Measurements from ENCODE around the gene DDX21. TPM values are rescaled to one million over a fixed set of nuclear protein-coding genes. Genes with fewer than 3 reads are reported as not detected.

Gene DDX21
- total and polyA plus RNA-seq, 7 experiments from 2014 or later: 15.0 to 101 (median 47.1) TPM

DNA sequence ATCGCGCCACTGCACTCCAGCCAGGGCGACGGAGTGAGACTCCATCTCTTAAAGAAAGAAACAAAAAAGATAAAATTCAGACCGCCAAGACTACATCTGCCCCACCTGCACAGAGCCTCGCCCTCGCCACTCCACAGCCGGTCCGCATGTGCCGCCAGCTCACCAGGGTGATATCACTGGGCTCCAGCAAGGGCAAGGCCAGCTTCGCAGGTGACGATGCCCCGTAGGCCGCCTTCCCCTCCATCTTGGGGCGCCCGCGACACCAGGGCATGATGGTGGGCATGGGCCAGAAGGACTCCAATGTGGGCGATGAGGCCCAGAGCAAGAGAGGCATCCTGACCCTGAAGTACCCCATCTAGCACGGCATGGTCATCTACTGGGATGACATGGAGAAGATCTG, 66.6 kb downstream of the DDX21 start:
- intact Hi-C loops (cut with micrococcal nuclease): no loop called here
- POLR2A ChIA-PET: no interaction called here

DNA sequence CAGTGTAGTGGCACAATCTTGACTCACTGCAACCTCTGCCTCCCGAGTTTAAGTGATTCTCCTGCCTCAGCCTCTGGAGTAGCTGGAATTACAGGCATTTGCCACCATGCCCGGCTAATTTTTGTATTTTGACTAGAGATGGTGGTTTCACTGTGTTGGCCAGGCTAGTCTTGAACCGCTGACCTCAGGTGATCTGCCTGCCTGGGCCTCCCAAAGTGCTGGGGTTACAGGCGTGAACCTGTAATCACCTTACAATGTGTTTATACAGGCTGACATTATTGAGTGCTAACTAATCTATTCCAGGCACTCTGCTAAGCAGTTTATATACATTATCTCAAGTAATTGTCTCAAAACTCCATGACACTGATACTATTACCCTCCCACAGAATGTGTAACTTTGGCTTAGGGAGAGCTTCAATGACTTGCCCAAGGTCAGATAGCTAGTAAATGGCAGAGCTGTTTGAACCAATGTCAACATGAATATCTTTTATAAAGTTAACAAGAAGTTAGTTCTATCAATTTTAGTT, 69.5 kb downstream of the DDX21 start:
- peak overlapping the region in 1 of 9 donors; percentile 38 for H3K27ac Mint-ChIP-seq
- POLR2A ChIA-PET: no interaction called here
- H3K36me3 Mint-ChIP-seq: peaks cover 0 to 3% (median 0%) of the 10 kb centered on the region in 5 donors
- no peak overlapping the region for H3K4me3 Mint-ChIP-seq
- no peak for ATAC-seq
- intact Hi-C loops (cut with micrococcal nuclease): no loop called here
- no peaks in the 10 kb centered on the region for H3K9me3 ChIP-seq (ENCODE audit: control insufficient read depth in 2 of 3, low read length in 3 of 3)
- no peak for DNase-seq
- peaks cover 0 to 5% of the 10 kb centered on the region in 2 donors for H3K4me1 ChIP-seq (ENCODE audit: control insufficient read depth in 2 of 2, insufficient read depth in 2 of 2, low read length in 2 of 2)
- peaks cover 6 to 13% (median 7%) of the 10 kb centered on the region in 7 donors for H3K4me1 Mint-ChIP-seq
- H3K27ac ChIP-seq (ENCODE audit: low read depth, low read length): no peak overlapping the region
- H3K9me3 Mint-ChIP-seq: no peaks in the 10 kb centered on the region
- CTCF ChIA-PET: no interaction called here
- H3K27me3 ChIP-seq (ENCODE audit: control insufficient read depth in 2 of 2, insufficient read depth in 2 of 2, low read length in 2 of 2): no peaks in the 10 kb centered on the region
- no peak overlapping the region for H3K4me3 ChIP-seq (ENCODE audit: low read length)
- H3K36me3 ChIP-seq (ENCODE audit: control insufficient read depth in 2 of 3, insufficient read depth in 3 of 3, low read length in 3 of 3): no peaks in the 10 kb centered on the region
- H3K27me3 Mint-ChIP-seq: no peaks in the 10 kb centered on the region

More for the DNA sequence above, 66.6 kb downstream of the DDX21 start:
- no peak overlapping the region for H3K27ac ChIP-seq (ENCODE audit: low read depth, low read length)
- H3K9me3 ChIP-seq (ENCODE audit: control insufficient read depth in 2 of 3, low read length in 3 of 3): no peaks in the 10 kb centered on the region
- CTCF ChIA-PET: no interaction called here
- H3K36me3 Mint-ChIP-seq: peaks cover 0 to 18% (median 15%) of the 10 kb centered on the region in 5 donors
- no peak overlapping the region for H3K4me3 Mint-ChIP-seq
- no peaks in the 10 kb centered on the region for H3K27me3 ChIP-seq (ENCODE audit: control insufficient read depth in 2 of 2, insufficient read depth in 2 of 2, low read length in 2 of 2)
- no peak overlapping the region for H3K27ac Mint-ChIP-seq
- DNase-seq: no peak
- H3K4me1 ChIP-seq (ENCODE audit: control insufficient read depth in 2 of 2, insufficient read depth in 2 of 2, low read length in 2 of 2): peaks cover 0 to 5% of the 10 kb centered on the region in 2 donors
- H3K4me1 Mint-ChIP-seq: peaks cover 3 to 9% (median 4%) of the 10 kb centered on the region in 7 donors
- H3K27me3 Mint-ChIP-seq: no peaks in the 10 kb centered on the region
- ATAC-seq: no peak
- no peaks in the 10 kb centered on the region for H3K9me3 Mint-ChIP-seq
- H3K4me3 ChIP-seq (ENCODE audit: low read length): no peak overlapping the region
- H3K36me3 ChIP-seq (ENCODE audit: control insufficient read depth in 2 of 3, insufficient read depth in 3 of 3, low read length in 3 of 3): peaks cover 0 to 2% (median 0%) of the 10 kb centered on the region in 3 experiments

DNA sequence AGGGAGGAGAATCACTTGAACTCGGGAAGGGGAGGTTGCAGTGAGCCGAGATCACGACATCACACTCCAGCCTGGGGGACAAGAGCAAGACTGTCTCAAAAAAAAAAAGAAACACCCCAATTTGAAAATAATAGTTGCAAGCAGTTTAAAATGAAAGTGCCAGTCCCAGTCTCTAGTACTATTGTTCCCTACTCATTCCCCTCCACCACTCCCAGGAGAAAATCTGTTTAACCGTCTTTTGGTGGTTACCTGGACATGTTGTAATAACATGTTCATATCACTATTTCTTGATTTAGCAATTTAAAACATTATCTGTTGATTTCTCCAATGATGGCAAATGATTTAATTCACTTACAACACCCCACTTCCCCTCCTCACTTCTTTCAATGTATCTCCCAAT, 77.3 kb downstream of the DDX21 start:
- ChIA-PET POLR2A (no interaction called here), CTCF (no interaction called here)
- Histone ChIP-seq H3K27ac (ENCODE audit: low read depth, low read length) (no peak overlapping the region), H3K27me3 (ENCODE audit: control insufficient read depth in 2 of 2, insufficient read depth in 2 of 2, low read length in 2 of 2) (no peaks in the 10 kb centered on the region), H3K4me1 (ENCODE audit: control insufficient read depth in 2 of 2, insufficient read depth in 2 of 2, low read length in 2 of 2) (no peaks in the 10 kb centered on the region), H3K36me3 (ENCODE audit: control insufficient read depth in 2 of 3, insufficient read depth in 3 of 3, low read length in 3 of 3) (no peaks in the 10 kb centered on the region), H3K4me3 (ENCODE audit: low read length) (no peak overlapping the region), H3K9me3 (ENCODE audit: control insufficient read depth in 2 of 3, low read length in 3 of 3) (no peaks in the 10 kb centered on the region)
- ATAC-seq (no peak), DNase-seq (no peak)
- Mint-ChIP-seq H3K9me3 (peaks cover 0 to 2% (median 0%) of the 10 kb centered on the region in 11 donors), H3K4me1 (no peaks in the 10 kb centered on the region), H3K4me3 (no peak overlapping the region), H3K36me3 (no peaks in the 10 kb centered on the region), H3K27me3 (no peaks in the 10 kb centered on the region), H3K27ac (no peak overlapping the region)
- intact Hi-C loops (cut with micrococcal nuclease): no loop called here

Other genes starting within 250 kb of the DDX21 start
- 10 to 100 TPM; 64.4 to 89.5 (median 88.2) TPM for gene CCAR1, start 234.9 kb upstream of the DDX21 start, total RNA-seq
- 10 to 100 TPM; 31.7 to 51.7 TPM for gene CCAR1, start 234.9 kb upstream of the DDX21 start, polyA plus RNA-seq
- gene STOX1, start 128.6 kb upstream of the DDX21 start, total RNA-seq: 1 to 10 TPM in 2 of 5 experiments, under 1 TPM in 3; 0.29 to 1.2 (median 0.79) TPM
- 1 to 10 TPM in 1 of 2 donors, under 1 TPM in 1; 0.76 to 1.4 TPM for gene STOX1, start 128.6 kb upstream of the DDX21 start, polyA plus RNA-seq
- gene DDX50, start 54.9 kb upstream of the DDX21 start, total RNA-seq: 10 to 100 TPM; 28.3 to 49.3 (median 47.5) TPM
- 10 to 100 TPM; 38.6 to 41.6 TPM for gene DDX50, start 54.9 kb upstream of the DDX21 start, polyA plus RNA-seq
- gene KIFBP, start 32.6 kb downstream of the DDX21 start, total RNA-seq: 10 to 100 TPM in 3 of 5 experiments, 1 to 10 TPM in 2; 4.5 to 18.1 (median 14.0) TPM
- gene KIFBP, start 32.6 kb downstream of the DDX21 start, polyA plus RNA-seq: 1 to 10 TPM; 4.9 TPM
- 100 to 1,000 TPM in 3 of 5 experiments, 10 to 100 TPM in 2; 66.6 to 748 (median 227) TPM for gene SRGN, start 131.9 kb downstream of the DDX21 start, total RNA-seq
- 100 to 1,000 TPM in 1 of 2 donors, 10 to 100 TPM in 1; 79.1 to 118 TPM for gene SRGN, start 131.9 kb downstream of the DDX21 start, polyA plus RNA-seq
- gene VPS26A, start 168.0 kb downstream of the DDX21 start, total RNA-seq: 10 to 100 TPM; 25.5 to 35.0 (median 29.5) TPM
- gene VPS26A, start 168.0 kb downstream of the DDX21 start, polyA plus RNA-seq: 10 to 100 TPM; 27.4 to 29.1 TPM
- 10 to 100 TPM; 39.3 to 63.2 (median 42.1) TPM for gene SUPV3L1, start 224.1 kb downstream of the DDX21 start, total RNA-seq
- 10 to 100 TPM; 16.5 to 25.2 TPM for gene SUPV3L1, start 224.1 kb downstream of the DDX21 start, polyA plus RNA-seq

All from naive thymus-derived CD4-positive, alpha-beta T cell (primary cell).